DMS53 (cell line): ENCODE measurements around the gene AAK1.
A peak's percentile ranks its signal among the peaks of the same experiment; 100 is the strongest.
"Not testable (repeated sequence)": the region's sequence is repeated elsewhere in the genome, so short reads cannot be mapped to it uniquely, and the experiment has no call there.

Experiments
- DNase-seq: peaks from one replicate; lab custom pipeline; 2025; lab: John Stamatoyannopoulos, UW

AAK1 gene

DNA sequence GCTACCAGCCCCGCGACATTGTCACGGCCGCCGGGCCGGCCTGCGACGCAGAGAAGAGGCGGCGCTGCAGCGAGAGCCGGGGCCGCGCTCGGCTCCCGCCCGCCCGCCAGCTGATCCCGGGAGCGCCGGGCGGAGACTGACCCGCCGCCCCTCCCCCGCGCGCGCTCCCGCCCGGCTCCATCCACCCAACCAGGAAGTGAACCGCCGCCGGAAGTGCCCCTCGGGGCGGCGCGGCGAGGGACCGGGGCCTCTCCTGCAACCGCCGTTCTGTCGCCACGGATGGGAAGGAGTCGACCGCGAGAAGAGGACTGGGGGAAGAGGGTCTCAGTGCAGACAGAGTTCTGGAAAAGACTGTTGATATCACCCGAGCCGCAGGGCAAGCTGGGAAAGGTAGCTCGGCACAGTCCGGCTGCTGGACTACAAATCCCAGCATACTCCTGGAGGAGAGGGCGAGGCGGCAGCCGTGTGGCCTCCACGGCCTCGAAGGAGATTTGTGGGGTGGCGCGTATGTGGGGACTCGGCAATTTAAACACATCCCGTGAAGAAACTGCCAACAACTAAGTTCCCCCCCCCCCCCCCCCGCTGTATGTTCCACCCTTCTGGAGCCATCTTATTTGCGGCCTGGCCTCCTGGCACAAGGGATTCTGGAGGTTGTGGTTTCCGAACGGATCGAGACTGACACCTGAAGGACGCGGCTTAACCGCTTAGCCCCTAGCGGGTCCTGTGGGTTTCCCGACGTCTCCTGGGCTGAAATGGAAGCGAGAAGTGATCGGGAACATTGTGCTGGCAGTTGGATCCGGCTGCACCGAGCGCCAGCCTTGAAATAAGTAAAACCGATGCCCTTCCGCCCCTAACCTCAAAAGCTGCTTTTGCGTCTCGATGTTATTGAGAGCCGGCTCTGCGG is at the start of gene AAK1:
TSS of gene AAK1 (minus strand) at position 138 of the 904 bp plus-strand sequence. CDS start 699 bp downstream, outside the sequence.
- DNase-seq: peak; percentile 95

DNA sequence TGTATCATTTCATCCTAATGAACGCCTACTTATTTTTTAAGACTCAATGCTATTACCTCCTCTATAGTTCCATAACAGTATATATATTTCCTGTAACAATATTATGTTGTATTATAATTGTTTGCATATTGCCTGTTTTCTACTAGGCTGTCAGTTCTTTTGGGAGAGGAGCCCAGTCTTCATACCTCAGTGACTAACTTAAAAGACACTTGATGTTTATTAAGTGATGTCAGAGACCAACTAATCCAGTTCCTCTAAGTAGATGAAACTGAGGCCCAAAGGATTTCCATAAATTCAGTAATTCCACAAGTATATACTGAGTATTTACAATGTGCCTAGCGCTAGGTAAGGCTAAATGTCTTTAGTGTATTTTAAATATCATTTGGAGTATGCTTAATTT is 48.9 kb upstream of the AAK1 start:
- DNase-seq: peak; percentile 31

DNA sequence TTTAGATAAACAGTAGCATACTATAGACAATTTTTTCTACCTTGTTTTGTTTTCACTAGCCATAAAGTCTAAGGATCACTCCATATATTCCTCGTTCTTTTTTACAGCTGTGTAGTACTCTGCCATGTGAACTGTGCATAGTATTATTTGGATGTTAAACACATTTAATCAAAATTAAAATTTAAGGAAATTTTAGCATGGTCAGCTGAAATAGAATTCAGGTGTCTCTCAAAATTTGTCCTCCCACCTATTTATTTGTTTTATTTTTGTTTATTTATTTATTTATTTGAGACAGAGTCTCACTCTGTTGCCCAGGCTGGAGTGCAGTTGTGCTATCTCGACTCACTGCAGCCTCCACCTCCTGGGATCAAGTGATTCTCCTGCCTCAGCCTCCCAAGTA is 46.4 kb upstream of the AAK1 start:
- no peak for DNase-seq

DNA sequence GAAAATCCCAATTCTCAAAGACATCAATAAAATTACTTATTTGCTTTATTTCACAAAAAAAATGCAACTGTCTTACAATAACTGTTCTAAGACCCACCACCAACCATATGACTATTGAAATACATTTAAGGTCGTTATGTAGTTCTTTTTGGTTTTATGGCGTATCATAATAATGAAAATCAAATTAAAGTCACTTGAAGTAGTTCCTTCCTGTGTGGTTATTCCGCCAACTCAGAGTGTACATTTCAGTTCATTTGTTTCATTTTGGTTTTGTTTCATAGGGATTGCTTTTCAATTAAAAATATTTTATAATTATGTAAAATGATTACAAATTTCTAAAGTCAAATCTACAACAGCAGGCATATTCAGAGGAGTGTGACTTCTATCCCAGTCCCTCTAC is 45.9 kb upstream of the AAK1 start:
- no peak for DNase-seq

DNA sequence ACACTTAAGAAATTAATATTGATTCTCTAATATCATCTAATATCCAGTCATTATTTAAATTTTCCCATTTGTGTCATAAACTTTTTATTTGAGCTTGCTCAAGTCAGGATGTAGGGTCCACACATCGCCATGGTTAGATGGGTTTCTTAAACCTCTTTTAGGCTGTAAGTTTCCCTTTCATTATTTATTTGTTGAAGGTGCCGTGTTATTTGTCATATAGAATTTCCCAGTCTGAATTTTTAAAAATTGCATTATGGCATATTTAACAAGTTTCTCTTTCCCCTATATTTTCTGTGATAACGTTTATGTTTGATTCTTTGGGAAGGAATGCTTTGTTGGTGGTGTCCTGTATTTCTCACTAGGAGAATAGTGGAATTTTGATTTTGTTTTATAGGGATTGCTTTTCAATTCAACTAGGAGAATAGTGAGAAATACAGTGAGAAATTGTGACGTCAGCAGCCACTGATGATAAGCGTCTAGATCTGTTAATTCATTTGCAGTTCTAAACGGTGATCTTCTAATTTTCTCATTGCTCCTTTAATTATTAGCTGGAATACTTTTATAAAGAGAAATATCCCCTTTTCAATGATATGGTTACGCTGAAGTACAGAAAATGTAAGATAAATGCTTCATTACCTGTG is 44.6 kb upstream of the AAK1 start:
- no peak for DNase-seq

DNA sequence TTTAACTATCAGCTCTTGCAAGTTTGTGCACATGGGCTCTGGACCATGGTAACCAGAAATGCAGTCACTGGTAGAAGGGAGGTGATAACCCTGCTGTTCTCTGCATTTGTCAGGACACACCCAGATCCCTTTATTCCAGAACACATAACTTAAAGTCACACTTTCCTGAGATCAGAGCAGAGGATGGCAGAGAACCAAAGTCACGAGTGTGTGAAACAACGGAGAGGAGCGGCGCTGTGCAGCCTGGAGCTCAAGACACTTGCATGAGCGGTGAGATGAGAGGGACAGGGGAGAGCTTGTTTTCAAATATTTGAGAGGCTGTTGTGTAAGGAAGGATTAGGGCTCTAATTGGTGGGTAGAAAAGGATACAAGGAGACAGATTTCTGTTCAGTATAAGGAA is 43.3 kb upstream of the AAK1 start:
- no peak for DNase-seq

DNA sequence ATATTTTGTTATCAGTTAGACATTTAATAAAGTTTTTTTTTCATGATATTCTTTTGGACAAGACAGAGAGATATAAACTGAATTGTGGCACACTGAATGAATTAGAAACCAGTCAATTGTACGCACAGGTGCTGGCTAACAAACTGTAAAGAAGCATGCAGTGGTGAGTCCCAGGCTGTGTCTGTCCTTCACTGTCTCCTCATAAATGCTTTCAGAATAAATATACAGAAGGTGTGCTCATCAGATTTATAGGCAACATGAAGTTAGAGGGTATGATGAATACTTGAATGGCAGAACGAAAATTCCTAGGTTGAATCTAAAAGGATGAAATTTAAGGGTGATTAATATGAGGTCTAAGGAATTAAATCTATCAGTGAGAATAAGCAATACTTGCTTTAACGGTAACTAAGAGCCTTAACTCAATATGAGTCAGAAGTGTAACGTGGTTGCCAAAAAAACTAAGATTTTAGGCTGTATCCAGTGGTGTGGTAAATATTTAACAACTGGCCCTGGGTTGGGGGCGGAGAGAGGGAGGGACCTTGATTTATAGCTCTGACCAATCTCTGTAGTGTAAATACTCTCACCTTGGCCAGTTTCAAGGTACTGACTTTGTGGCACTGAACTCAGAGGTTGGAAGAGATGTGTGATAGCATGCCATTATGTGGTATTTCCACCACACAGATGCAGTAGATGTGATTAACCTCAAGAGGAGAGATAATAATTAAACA is 41.9 kb upstream of the AAK1 start:
- DNase-seq: peak; percentile 7

DNA sequence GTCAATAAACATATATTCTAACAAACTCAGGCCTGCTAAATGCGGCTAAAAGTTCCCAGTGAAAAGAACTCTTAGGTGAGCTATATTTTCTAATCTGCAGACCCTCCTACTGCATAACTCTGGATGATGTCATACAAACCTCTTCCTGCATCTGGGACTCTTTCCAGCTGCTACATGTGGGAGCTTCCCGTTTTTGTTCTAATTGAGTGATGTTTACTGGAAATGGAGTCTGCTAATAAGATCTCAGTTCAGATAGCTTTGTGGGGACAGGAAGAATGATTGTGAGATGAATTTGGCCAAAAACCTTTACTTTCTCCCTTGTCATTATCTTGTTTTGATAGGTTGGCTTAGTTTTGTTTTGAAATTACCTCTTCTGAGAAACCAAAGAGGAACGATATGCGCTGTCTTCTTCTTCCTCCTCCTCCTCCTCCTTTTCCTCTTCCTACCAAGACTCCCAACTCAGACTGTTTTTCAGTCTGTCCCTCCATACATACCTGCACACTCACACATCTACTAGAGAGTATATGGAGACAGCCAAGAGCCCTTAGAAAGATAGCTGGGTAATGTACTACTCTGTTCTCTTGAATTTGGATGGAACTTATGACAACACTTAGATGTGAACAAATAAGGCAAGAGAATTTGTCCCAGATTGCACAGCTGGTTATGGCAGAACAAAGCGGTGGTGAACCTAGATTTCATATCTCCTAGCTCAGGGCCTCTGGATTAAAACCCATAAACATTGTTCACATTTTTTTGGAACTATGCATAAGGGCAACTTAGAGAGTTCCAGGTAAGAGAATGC is 39.8 kb upstream of the AAK1 start:
- peak; percentile 8 for DNase-seq

DNA sequence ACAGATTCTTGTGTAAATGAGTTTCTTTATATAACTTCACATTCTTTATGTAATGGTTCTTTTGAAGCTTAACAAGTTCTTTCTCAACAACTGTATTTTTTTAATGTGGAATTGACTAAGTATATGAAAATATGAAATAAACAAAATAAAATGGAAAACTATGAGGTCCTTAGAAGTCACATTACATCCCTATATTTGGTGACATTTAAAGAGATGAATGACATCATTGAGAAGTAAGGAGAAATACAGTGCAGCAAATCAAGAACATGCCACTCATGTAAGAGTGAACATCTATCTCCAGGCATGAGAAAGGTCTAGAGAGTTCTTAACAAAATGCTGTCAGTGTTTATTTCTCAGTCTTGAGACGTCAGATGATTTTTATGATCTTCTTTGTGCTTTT is 39.0 kb upstream of the AAK1 start:
- DNase-seq: no peak

DNA sequence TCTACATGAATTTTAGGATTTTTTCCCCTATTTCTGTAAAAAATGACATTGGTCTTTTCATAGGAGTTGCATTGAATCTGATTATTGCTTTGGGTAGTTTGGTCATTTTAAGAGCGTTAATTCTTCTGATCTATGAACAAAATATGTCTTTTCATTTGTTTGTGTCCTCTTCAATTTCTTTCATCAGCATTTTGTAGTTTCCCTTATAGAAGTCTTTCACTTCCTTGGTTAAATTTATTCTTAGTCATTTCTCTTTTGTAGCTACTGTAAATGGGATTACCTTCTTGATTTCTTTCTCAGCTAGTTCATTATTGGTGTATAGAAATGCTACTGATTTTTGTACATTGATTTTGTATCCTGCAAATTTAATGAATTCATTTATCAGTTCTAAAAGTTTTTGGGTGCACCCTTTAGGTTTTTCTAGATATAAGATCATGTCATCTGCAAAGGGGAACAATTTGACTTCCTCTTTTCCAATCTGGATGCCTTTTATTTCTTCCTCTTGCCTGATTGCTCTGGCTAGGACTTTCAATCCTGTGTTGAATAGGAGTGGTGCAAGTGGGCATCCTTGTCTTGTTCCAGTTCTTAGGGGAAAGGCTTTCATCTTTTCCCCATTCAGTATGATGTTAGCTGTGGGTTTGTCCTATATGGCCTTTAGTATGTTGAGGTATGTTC is 36.6 kb upstream of the AAK1 start:
- DNase-seq: no peak

DNA sequence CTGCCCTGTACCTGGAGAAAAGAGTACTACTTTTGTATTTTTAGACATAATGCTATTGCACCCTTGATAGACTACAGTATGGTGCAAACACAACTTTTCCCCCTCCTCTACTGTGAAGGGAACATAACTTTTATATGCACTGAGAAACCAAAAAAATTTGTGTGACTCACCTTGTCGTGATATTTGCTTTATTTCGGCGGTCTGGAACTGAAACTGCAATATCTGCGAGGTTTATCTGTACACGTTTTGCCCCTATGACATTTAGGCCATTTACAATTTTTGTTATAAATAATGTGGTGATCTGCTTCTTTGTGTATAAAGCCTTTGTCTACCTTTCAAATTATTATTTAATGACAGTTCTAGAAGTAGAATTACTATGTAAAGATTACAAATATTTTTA is 34.4 kb upstream of the AAK1 start:
- DNase-seq: no peak

DNA sequence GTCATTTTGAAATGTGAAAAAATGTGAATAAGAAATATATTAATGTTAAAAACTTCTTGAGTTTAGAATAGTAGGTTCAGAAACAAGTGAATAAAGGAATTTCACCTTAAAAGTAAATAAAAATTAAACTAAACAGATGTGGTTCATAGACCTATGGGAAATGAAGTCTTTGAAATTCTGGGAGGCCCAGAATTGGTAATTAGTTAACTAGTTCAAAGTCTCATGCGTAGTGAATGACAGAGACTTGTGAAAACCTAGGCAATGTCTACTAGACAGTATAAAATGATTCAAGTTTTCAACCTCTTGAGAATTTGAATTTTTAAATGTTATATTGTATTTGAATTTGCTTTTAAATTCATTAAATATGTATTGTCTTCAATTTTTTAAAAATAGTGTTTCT is 32.6 kb upstream of the AAK1 start:
- no peak for DNase-seq

DNA sequence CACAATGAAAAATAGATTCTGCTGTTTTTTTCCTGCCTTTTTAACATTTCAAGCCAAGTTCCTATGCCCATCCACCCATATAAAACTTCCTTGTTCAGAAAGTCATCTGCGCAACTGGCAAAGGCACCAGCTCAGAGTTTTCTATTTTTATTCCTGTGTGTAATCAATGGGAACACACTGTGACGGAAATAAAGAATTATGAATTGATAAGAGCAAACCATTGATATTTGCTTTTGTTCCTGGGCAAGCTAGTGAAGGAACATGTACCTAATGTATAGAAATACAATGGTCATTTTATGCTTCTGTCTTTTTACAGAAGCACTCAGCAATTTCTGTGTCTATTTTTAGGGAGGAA is 30.8 kb upstream of the AAK1 start:
- DNase-seq: no peak

DNA sequence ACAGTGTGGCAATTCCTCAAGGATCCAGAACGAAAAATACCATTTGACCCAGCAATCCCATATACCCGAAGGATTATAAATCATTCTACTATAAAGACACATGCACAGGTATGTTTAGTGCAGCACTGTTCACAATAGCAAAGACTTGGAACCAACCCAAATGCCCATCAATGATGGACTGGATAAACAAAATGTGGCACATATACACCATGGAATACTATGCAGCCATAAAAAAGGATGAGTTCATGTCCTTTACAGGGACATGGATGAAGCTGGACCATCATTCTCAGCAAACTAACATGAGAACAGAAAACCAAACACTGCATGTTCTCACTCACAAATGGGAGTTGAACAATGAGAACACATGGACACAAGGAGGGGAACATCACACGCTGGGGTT is 29.6 kb upstream of the AAK1 start:
- DNase-seq: not testable (repeated sequence)

DNA sequence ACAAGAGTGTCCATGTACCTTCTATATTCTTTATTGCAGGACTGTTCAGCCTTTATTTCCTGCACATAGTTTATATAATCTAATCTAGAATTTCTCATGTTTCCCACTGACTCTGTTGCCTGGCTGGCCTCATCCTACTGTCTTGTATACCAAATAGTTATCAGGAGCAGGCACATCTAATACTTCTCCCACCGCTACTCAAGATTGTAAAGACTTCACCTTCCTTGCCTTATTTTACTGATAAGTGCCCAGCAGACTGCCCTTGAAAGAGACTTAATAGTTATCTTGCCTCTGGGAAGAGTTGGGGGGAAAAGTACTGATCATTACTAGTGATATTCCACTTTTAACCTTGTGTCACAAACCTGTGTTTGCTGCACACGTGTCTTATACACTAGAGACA is 26.1 kb upstream of the AAK1 start:
- no peak for DNase-seq

DNA sequence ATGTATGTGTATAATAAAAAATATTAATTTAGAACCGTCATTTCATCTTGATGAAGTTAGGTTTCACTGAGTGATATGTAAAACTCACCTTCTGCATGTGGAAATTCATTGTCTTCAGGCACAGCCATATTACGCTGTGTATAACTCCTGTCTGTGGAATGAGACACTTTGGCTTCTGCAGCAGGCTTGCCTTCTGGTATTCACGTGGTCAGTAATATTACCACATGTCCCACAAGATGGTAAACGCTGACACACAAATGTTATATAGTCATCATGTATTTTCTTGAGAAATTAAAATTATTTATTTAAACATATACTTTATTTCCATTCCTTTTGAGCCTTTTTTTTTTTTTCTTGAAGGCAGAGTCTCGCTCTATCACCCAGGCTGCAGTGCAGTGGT is 25.1 kb upstream of the AAK1 start:
- no peak for DNase-seq

DNA sequence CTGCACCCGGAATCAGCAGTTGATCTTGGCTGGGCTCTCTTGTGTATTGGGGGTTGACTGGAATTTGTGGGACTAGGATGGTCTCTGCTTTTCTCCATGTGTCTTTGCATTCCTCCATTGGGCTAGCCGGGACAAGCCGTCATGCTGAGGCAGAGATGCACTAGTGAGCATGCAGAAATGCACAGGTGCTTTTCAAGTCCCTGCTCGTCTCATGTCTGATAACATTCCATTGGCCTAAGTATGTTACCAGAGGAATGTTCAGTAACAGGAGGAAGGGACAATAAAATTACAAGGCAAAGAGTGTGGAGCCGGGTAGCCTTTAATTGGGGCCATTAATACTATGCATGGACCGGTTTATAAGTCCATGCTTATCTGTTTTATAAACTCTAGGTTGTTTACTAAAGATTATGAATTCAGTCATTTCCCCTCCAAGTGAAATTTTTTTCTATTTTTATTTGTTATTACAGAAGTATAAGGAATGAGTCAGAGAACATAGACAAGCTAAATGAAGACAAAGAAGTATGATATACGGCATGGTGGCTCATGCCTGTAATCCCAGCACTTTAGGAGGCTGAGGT is 24.4 kb upstream of the AAK1 start:
- no peak for DNase-seq

DNA sequence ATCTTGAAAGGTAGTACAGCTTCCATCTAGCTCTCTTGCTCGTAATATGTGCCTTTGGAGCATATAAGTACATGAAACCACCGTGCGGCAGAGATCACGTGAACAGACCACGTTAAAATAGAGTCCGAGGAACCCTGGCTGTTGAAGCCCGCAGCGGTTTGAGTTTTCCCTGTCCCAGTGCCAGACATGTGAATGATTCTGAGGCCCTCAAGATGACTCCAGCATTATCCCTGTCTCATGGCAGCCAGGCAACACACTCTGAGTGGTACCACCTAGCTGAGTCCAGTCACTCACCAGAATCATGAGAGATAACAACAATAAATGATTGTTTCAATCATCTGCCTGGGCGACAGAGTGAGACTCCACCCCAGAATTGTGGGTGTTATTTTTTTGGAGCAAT is 21.6 kb upstream of the AAK1 start:
- DNase-seq: no peak

DNA sequence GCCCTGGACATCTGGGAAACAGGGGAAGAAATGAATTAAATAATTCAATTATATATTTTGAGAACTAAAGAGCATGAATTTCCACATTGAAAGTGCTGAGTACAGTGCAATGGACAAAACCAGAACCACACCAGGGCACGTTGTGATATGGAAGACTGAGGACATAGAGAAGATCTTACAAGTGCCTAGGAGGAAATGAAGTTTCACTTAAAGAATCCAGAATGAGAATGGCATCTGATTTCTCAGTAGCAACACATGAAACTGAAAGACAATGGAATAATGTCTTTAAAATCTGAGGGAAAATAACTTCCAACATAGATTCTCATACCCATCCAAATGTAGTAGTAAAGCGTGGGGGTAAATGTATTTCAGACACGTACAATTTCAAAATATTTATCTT is 20.3 kb upstream of the AAK1 start:
- no peak for DNase-seq

DNA sequence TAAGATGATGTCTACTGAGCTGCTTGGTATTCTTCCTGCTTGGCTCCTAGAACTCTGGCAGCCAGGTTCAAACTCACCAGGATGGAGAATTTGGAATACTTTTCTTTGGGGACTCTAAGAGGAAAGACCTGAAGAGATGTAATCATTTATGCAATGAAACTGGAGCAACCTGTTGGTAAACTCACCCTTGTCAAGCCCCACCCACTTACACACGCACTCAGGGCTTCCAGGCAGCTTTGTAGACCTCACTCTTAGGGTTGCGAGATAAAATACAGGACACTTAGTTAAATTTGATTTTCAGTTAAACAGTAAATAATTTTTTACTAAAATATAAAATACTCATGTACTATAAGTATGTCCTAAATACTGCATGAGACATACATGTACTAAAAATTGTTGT is 19.0 kb upstream of the AAK1 start:
- not testable (repeated sequence) for DNase-seq

DNA sequence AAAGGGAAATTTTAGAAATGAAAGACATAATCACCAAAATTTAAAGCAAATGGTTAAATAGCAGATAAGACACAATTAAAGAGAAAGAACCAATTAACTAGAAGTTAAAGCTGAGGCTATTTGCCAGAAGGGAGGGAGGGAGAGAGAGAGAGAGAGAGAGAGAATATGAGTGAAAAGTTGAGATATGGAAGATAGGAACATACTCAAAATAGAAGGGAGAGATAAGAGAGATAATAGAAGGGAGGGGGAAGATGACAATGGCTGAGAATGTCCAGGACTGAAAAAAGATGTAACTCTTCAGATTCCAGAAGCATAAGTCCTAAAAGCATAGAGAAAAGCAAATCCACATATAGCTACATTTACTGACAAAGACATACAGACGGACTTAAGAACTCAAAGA is 17.1 kb upstream of the AAK1 start:
- DNase-seq: no peak
